HCT116 (cell line): ENCODE data around the gene CDK5RAP1. TPM values are rescaled to one million over a fixed set of nuclear protein-coding genes. Genes with fewer than 3 reads are reported as not detected.

Source experiments
- ATAC-seq: fragments of 200-7000 bp; cut with Tn5 transposase; 2 replicates; pipeline ENCODE4 v1.9.1; 2020; ENCODE audit warnings: mild to moderate bottlenecking, moderate library complexity
- BruUV-seq: library from RNA; stranded (reverse); fragments of 400-500 nt; replicated peaks from 2 replicates; lab custom pipeline; 2021; lab: Mats Ljungman, UMichigan
- CTCF ChIA-PET: fragments of 300-600 bp; sonication (Branson Sonifier 250); formaldehyde crosslinking; loops from one replicate; lab custom pipeline; 2021; ENCODE audit warnings: antibody characterized with exemption; lab: Charles Lee
- POLR2A ChIA-PET: fragments of 300-600, 350-600 bp; sonication (Branson Sonifier 250); formaldehyde crosslinking; loops from one replicate; lab custom pipeline; 2021; ENCODE audit warnings: antibody characterized with exemption; lab: Charles Lee
- RAD21 ChIA-PET, 2 experiments: fragments of 300-600 bp; sonication (Branson Sonifier 250); formaldehyde crosslinking; loops; one replicate each; lab custom pipeline; 2023; ENCODE audit warnings: low total read pairs in 2 of 2; ENCODE audit not compliant: uncharacterized antibody in 2 of 2, unreplicated experiment in 2 of 2, low non-redundant PET in 1 of 2; lab: Charles Lee
- DNase-seq: peaks from one replicate; pipeline ENCODE4 v3.0.0-alpha.2; 2010; ENCODE audit warnings: low read depth, low spot score
- H2AFZ ChIP-seq: fragments of 200-600 bp; shearing (Covaris generic), sonication (generic); 2 replicates; pipeline ENCODE4 v1.6.1; 2017; ENCODE audit warnings: low read depth, mixed run types, mixed read lengths, antibody characterized with exemption, low read length; ENCODE audit not compliant: poor library complexity, severe bottlenecking
- H3K27ac ChIP-seq: 2 replicates; pipeline ENCODE4 v1.5.1; 2012; ENCODE audit warnings: low read depth, low read length
- H3K27me3 ChIP-seq: fragments of 200-600 bp; sonication (generic); 2 replicates; pipeline ENCODE4 v1.6.1; 2016; ENCODE audit warnings: mixed run types, low read length, mixed read lengths; ENCODE audit not compliant: insufficient read depth
- H3K36me3 ChIP-seq, 2 experiments: fragments of 200-500 bp in 1 of 2; fragments of 200-600 bp in 1 of 2; sonication (Bioruptor generic) in 1 of 2; sonication (generic) in 1 of 2; 2 replicates each; pipeline versions ENCODE4 v1.5.1 to v1.6.1; 2014 to 2016; ENCODE audit warnings: low read length in 2 of 2, inconsistent platforms in 1 of 2, mixed read lengths in 1 of 2, mixed run types in 1 of 2; ENCODE audit not compliant: insufficient read depth in 2 of 2, control insufficient read depth in 1 of 2
- H3K4me1 ChIP-seq, 2 experiments: fragments of 200-600 bp in 1 of 2; sonication (generic) in 1 of 2; 2 replicates each; pipeline versions ENCODE4 v1.5.1 to v1.6.1; 2012 to 2017; ENCODE audit warnings: low read length in 2 of 2, inconsistent platforms in 1 of 2, mild to moderate bottlenecking in 1 of 2, mixed read lengths in 1 of 2, mixed run types in 1 of 2, moderate library complexity in 1 of 2; ENCODE audit not compliant: insufficient read depth in 2 of 2, control insufficient read depth in 1 of 2
- H3K4me2 ChIP-seq: fragments of 200-600 bp; sonication (generic); 2 replicates; pipeline ENCODE4 v1.6.1; 2017; ENCODE audit warnings: mixed run types, low read length, mixed read lengths
- H3K4me3 ChIP-seq, 2 experiments: fragments of 200-600 bp in 1 of 2; sonication (generic) in 1 of 2; replicated peaks in 1 of 2; 2 replicates each; pipeline ENCODE4 v1.5.1; 2011 to 2016; ENCODE audit warnings: low read length in 2 of 2, control low read depth in 1 of 2, low read depth in 1 of 2, mild to moderate bottlenecking in 1 of 2, mixed read lengths in 1 of 2, mixed run types in 1 of 2
- H3K79me2 ChIP-seq: fragments of 200-600 bp; sonication (generic); 2 replicates; pipeline ENCODE4 v1.6.1; 2017; ENCODE audit warnings: mild to moderate bottlenecking, mixed run types, low read length, moderate library complexity, mixed read lengths; ENCODE audit not compliant: insufficient read depth
- H3K9ac ChIP-seq: fragments of 200-600 bp; sonication (generic); 2 replicates; pipeline ENCODE4 v1.6.1; 2016; ENCODE audit warnings: low read length, mixed read lengths
- H3K9me2 ChIP-seq: fragments of 200-600 bp; sonication (generic), shearing (Covaris generic); 2 replicates; pipeline ENCODE4 v1.6.1; 2017; ENCODE audit warnings: mixed run types, mild to moderate bottlenecking, moderate library complexity; ENCODE audit not compliant: insufficient read depth
- H3K9me3 ChIP-seq, 2 experiments: fragments of 200-500 bp in 1 of 2; fragments of 200-600 bp in 1 of 2; sonication (Bioruptor generic) in 1 of 2; sonication (generic) in 1 of 2; 2 replicates each; pipeline ENCODE4 v1.6.1; 2014 to 2017; ENCODE audit warnings: low read length in 2 of 2, mixed read lengths in 2 of 2, inconsistent platforms in 1 of 2, low read depth in 1 of 2, mild to moderate bottlenecking in 1 of 2, mixed run types in 1 of 2, moderate library complexity in 1 of 2; ENCODE audit not compliant: control insufficient read depth in 1 of 2, insufficient read depth in 1 of 2
- H4K20me1 ChIP-seq: fragments of 200-600 bp; sonication (generic), shearing (Covaris generic); 2 replicates; pipeline ENCODE4 v1.6.1; 2017; ENCODE audit warnings: mixed run types, mild to moderate bottlenecking, moderate library complexity; ENCODE audit not compliant: insufficient read depth
- ATF3 ChIP-seq: IDR thresholded peaks from 2 replicates; pipeline ENCODE4 v1.6.1; 2012
- CBX3 ChIP-seq: IDR thresholded peaks from 2 replicates; pipeline ENCODE4 v1.6.1; 2012; ENCODE audit warnings: low read depth
- CEBPB ChIP-seq: IDR thresholded peaks from 2 replicates; pipeline ENCODE4 v1.6.1; 2012; ENCODE audit warnings: low read depth
- EGR1 ChIP-seq: IDR thresholded peaks from 2 replicates; pipeline ENCODE4 v1.6.1; 2012; ENCODE audit warnings: low read depth
- ELF1 ChIP-seq: IDR thresholded peaks from 2 replicates; pipeline ENCODE4 v1.6.1; 2012; ENCODE audit warnings: low read depth, borderline replicate concordance
- EZH2 ChIP-seq: fragments of 200-600 bp; sonication (generic); IDR thresholded peaks from 2 replicates; pipeline ENCODE4 v1.6.1; 2017; ENCODE audit warnings: antibody characterized with exemption, mixed run types
- EZH2phosphoT487 ChIP-seq: fragments of 200-600 bp; IDR thresholded peaks from 2 replicates; pipeline ENCODE4 v1.6.1; 2018; ENCODE audit warnings: antibody characterized with exemption, borderline replicate concordance
- FOSL1 ChIP-seq: IDR thresholded peaks from 2 replicates; pipeline ENCODE4 v1.6.1; 2012; ENCODE audit warnings: low read depth
- JUND ChIP-seq: IDR thresholded peaks from 2 replicates; pipeline ENCODE4 v1.6.1; 2012
- MAX ChIP-seq: IDR thresholded peaks from 2 replicates; pipeline ENCODE4 v1.6.1; 2012
- POLR2A ChIP-seq: IDR thresholded peaks from 2 replicates; pipeline ENCODE4 v1.7.0; 2011; ENCODE audit warnings: borderline replicate concordance; ENCODE audit not compliant: insufficient read depth, insufficient read length; ENCODE audit errors: extremely low read depth
- RAD21 ChIP-seq: IDR thresholded peaks from 2 replicates; pipeline ENCODE4 v1.6.1; 2012; ENCODE audit warnings: low read depth, mild to moderate bottlenecking
- REST ChIP-seq: IDR thresholded peaks from 2 replicates; pipeline ENCODE4 v1.6.1; 2012; ENCODE audit warnings: low read depth
- SIN3A ChIP-seq: IDR thresholded peaks from 2 replicates; pipeline ENCODE4 v1.6.1; 2012; ENCODE audit warnings: low read depth
- SRF ChIP-seq: IDR thresholded peaks from 2 replicates; pipeline ENCODE4 v1.6.1; 2012; ENCODE audit warnings: low read depth
- TCF7L2 ChIP-seq: IDR thresholded peaks from 2 replicates; pipeline ENCODE4 v1.7.0; 2011; ENCODE audit warnings: borderline replicate concordance, inconsistent platforms; ENCODE audit not compliant: insufficient read depth, insufficient read length; ENCODE audit errors: extremely low read depth
- YY1 ChIP-seq: IDR thresholded peaks from 2 replicates; pipeline ENCODE4 v1.6.1; 2011; ENCODE audit warnings: low read length, low read depth, moderate library complexity, mild to moderate bottlenecking; ENCODE audit not compliant: insufficient replicate concordance; ENCODE audit errors: extremely low read depth
- ZBTB33 ChIP-seq: IDR thresholded peaks from 2 replicates; pipeline ENCODE4 v1.6.1; 2011; ENCODE audit warnings: mild to moderate bottlenecking, low read length, moderate library complexity; ENCODE audit not compliant: insufficient replicate concordance; ENCODE audit errors: extremely low read depth
- ZFX ChIP-seq: fragments of 450-650 bp; IDR thresholded peaks from 2 replicates; pipeline ENCODE4 v1.6.1; 2017
- ZNF274 ChIP-seq: fragments of 200-500 bp; sonication (Bioruptor generic); IDR thresholded peaks from 2 replicates; pipeline ENCODE4 v1.6.1; 2014; ENCODE audit warnings: mild to moderate bottlenecking, low read depth, low read length, inconsistent platforms
- intact Hi-C: fragments of 100-400 bp; cut with micrococcal nuclease; formaldehyde crosslinking; loops from 2 replicates; pipeline ENCODE4 v1.10.0; 2022
- total RNA-seq: library from RNA; stranded (reverse); gene quantifications from one replicate; pipeline ENCODE4 v1.2.1, GENCODE V29; 2021; ENCODE audit not compliant: unreplicated experiment

The CDK5RAP1 gene
- total RNA-seq, 1 experiment from 2014 or later, result 41.4 TPM

- H3K27ac ChIP-seq, result no peak overlapping the region
- no peak overlapping the region for H3K4me3 ChIP-seq
- H3K27me3 ChIP-seq, result no peaks in the 10 kb centered on the region
- H3K4me2 ChIP-seq, result no peak overlapping the region
- H2AFZ ChIP-seq, result no peak overlapping the region
- no peaks in the 10 kb centered on the region for H3K9me2 ChIP-seq
- ATAC-seq (no peak), DNase-seq (no peak)
- H3K9ac ChIP-seq, result no peak overlapping the region
- peaks cover 10 to 20% of the 10 kb centered on the region in 2 experiments for H3K4me1 ChIP-seq
- ChIA-PET POLR2A (no interaction called here), RAD21 (no interaction called here), CTCF (no interaction called here)
- BruUV-seq, result no TSS peak
- intact Hi-C loops, result no loop called here
- TF ChIP-seq JUND, result no peak
- TF ChIP-seq ZBTB33, result no peak
- no peak for TF ChIP-seq EZH2
- no peak for TF ChIP-seq ZFX
- no peak for TF ChIP-seq ATF3
- TF ChIP-seq TCF7L2, result no peak
- TF ChIP-seq EGR1, result no peak
- TF ChIP-seq SIN3A, result no peak
- TF ChIP-seq CEBPB, result no peak
- TF ChIP-seq YY1, result no peak
- TF ChIP-seq CBX3, result no peak
- no peak for TF ChIP-seq MAX
- TF ChIP-seq SRF, result no peak
- no peak for TF ChIP-seq ELF1
- TF ChIP-seq ZNF274, result no peak
- TF ChIP-seq FOSL1, result no peak
- no peak for TF ChIP-seq REST
- no peak for TF ChIP-seq POLR2A
- TF ChIP-seq EZH2phosphoT487, result no peak
- no peak for TF ChIP-seq RAD21
- no peaks in the 10 kb centered on the region for H4K20me1 ChIP-seq
- H3K36me3 ChIP-seq, result no peaks in the 10 kb centered on the region; a peak in 2 of 4 replicates
- H3K79me2 ChIP-seq, result peaks cover 22% of the 10 kb centered on the region
- no peaks in the 10 kb centered on the region for H3K9me3 ChIP-seq
These were observed 3.0 kb upstream of the CDK5RAP1 start for GRCh38 chr20:33404281-33404680.
